Liver (tissue), 3 donors: ENCODE data around the gene MSH3.
A peak's percentile ranks its signal among the peaks of the same experiment; 100 is the strongest.

Experiments used
- CTCF ChIP-seq: fragments of 150-350 bp; IDR thresholded peaks from 2 replicates; pipeline ENCODE4 v1.5.1; 2017; ENCODE audit warnings: improper control_type of control experiment, low read depth, low read length; ENCODE audit not compliant: missing input control
- TF ChIP-seq, protein P1 (sequence below): IDR thresholded peaks from 2 replicates; pipeline ENCODE4 v1.6.1; 2016; ENCODE audit warnings: antibody characterized with exemption
- TF ChIP-seq, protein P2 (sequence below): IDR thresholded peaks from 2 replicates; pipeline ENCODE4 v1.6.1; 2016; ENCODE audit warnings: antibody characterized with exemption
- donor health status: healthy.
- donor health status: healthy.

- TF ChIP-seq, protein P1, sequence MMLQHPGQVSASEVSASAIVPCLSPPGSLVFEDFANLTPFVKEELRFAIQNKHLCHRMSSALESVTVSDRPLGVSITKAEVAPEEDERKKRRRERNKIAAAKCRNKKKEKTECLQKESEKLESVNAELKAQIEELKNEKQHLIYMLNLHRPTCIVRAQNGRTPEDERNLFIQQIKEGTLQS = no peak
- TF ChIP-seq CTCF = no peak
- TF ChIP-seq, protein P2, sequence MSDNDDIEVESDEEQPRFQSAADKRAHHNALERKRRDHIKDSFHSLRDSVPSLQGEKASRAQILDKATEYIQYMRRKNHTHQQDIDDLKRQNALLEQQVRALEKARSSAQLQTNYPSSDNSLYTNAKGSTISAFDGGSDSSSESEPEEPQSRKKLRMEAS = peak; percentile 8
Observed at GRCh38 chr5:80607832-80608231, 46.6 kb upstream of the MSH3 start.
